Lower lobe of right lung (tissue), 2 donors: Measurements from ENCODE around the gene LGALS9. TPM values are rescaled to one million over a fixed set of nuclear protein-coding genes. Genes with fewer than 3 reads are reported as not detected.
"Not testable (repeated sequence)": the region's sequence is repeated elsewhere in the genome, so short reads cannot be mapped to it uniquely, and the experiment has no call there.

ENCODE experiments used
- ATAC-seq, 2 donors: fragments of 200-7000 bp; cut with Tn5 transposase; one replicate each; pipeline ENCODE4 v1.9.1; 2020 to 2022; ENCODE audit warnings: mild to moderate bottlenecking in 2 of 2, moderate library complexity in 2 of 2
- DNase-seq: peaks from one replicate; pipeline ENCODE4 v3.0.0-alpha.2; 2020
- H3K27ac ChIP-seq: fragments of 200-600 bp; one replicate; pipeline ENCODE4 v1.8.0; 2022
- H3K27me3 ChIP-seq: fragments of 200-600 bp; one replicate; pipeline ENCODE4 v1.8.0; 2022; ENCODE audit warnings: low read depth
- H3K36me3 ChIP-seq: fragments of 200-600 bp; one replicate; pipeline ENCODE4 v1.8.0; 2022; ENCODE audit warnings: mild to moderate bottlenecking
- H3K4me1 ChIP-seq: fragments of 200-600 bp; one replicate; pipeline ENCODE4 v1.8.0; 2022
- H3K4me3 ChIP-seq: fragments of 200-600 bp; one replicate; pipeline ENCODE4 v1.8.0; 2022; ENCODE audit warnings: mild to moderate bottlenecking
- H3K9me3 ChIP-seq: fragments of 200-600 bp; one replicate; pipeline ENCODE4 v1.8.0; 2022
- intact Hi-C: fragments of 100-400 bp; cut with DNase I; formaldehyde crosslinking; loops from one replicate; pipeline ENCODE4 v1.11.0; 2022
- total RNA-seq: library from RNA; stranded (reverse); fragmentation: NEBNext Ultra II Directional; extraction: Animal tissue kit (Norgen Biotek cat#: 25700); gene quantifications from one replicate; pipeline ENCODE4 v1.2.1, GENCODE V29; 2021
- TF ChIP-seq, protein P1 (sequence below): fragments of 200-600 bp; IDR thresholded peaks from one replicate; pipeline ENCODE4 v1.8.0; 2022; ENCODE audit warnings: antibody characterized with exemption, mild to moderate bottlenecking
- donor health status: DM: no; HTN: yes; CAD: no; lungs with severe emphysema.

The LGALS9 gene
- total RNA-seq, 1 donor from 2014 or later, result 349 TPM

- DNase-seq (no peak), ATAC-seq (no peak)
- no peaks in the 10 kb centered on the region for H3K27me3 ChIP-seq
- no peaks in the 10 kb centered on the region for H3K4me1 ChIP-seq
- intact Hi-C loops, result no loop called here
- H3K27ac ChIP-seq, result no peak overlapping the region
- H3K36me3 ChIP-seq, result no peaks in the 10 kb centered on the region
- H3K4me3 ChIP-seq, result no peak overlapping the region
- TF ChIP-seq, protein P1, sequence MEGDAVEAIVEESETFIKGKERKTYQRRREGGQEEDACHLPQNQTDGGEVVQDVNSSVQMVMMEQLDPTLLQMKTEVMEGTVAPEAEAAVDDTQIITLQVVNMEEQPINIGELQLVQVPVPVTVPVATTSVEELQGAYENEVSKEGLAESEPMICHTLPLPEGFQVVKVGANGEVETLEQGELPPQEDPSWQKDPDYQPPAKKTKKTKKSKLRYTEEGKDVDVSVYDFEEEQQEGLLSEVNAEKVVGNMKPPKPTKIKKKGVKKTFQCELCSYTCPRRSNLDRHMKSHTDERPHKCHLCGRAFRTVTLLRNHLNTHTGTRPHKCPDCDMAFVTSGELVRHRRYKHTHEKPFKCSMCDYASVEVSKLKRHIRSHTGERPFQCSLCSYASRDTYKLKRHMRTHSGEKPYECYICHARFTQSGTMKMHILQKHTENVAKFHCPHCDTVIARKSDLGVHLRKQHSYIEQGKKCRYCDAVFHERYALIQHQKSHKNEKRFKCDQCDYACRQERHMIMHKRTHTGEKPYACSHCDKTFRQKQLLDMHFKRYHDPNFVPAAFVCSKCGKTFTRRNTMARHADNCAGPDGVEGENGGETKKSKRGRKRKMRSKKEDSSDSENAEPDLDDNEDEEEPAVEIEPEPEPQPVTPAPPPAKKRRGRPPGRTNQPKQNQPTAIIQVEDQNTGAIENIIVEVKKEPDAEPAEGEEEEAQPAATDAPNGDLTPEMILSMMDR, result no peak
- H3K9me3 ChIP-seq, result no peaks in the 10 kb centered on the region
Measured at GRCh38 chr17:27660436-27660835, 29.4 kb downstream of the LGALS9 start.

DNA sequence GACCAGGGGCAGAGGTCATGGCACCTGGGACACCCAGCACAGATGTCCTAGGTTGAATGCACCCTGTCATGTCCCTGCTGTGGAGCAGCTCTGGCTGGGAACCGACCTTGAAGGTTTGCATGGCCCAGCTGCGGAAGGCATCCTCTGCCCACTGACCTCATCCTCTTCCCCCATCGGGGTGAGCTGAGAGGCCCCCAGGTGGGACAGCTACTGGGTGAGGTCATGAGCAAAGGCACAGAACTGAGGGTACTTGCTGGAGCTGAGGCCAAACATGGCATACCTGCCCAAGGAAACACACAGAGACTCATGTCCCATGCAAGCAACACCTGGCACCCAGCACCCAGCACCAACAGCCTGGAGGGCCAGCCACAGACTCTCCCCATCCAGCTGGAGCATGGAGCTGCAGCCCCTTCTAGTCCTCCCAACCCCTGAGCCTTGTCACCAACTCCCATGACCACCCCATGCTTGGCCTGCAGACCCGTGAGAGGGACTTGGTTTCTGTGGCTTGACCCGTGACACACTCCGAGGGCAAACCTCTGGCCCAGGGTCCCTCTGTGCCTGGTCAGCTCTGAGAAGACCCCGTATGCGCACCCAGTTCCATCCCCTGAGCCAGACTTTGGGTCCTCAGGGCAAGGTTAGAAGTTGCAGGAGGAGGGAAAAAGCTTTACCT lies 33.1 kb downstream of the LGALS9 start:
- TF ChIP-seq, protein P1, result no peak
- no peaks in the 10 kb centered on the region for H3K36me3 ChIP-seq
- intact Hi-C loops, result no loop called here
- ATAC-seq, result no peak
- no peaks in the 10 kb centered on the region for H3K9me3 ChIP-seq
- no peak overlapping the region for H3K27ac ChIP-seq
- H3K4me1 ChIP-seq, result no peaks in the 10 kb centered on the region
- H3K27me3 ChIP-seq, result no peaks in the 10 kb centered on the region
- H3K4me3 ChIP-seq, result no peak overlapping the region
- no peak for DNase-seq

DNA sequence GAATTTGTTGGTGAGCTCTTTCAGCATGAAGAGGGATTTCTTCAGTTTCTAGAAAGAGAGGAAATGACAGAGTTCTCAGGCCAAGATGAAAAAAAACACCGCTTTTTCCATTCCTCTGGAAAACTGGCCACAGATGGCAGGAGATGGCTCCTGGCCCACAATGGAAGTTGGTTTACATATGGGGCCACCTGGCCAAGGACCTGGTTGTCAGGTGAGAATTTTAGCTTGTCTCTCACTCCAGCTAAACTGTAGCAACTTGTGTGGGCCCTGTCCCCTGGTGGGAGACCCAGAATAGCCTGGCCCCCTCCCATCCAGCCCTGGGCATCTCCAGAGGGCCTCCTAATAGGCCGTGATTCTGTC lies 33.6 kb downstream of the LGALS9 start:
- Histone ChIP-seq H3K9me3 (no peaks in the 10 kb centered on the region), H3K36me3 (no peaks in the 10 kb centered on the region), H3K4me1 (no peaks in the 10 kb centered on the region), H3K4me3 (no peak overlapping the region), H3K27ac (no peak overlapping the region), H3K27me3 (no peaks in the 10 kb centered on the region)
- no peak for ATAC-seq
- TF ChIP-seq, protein P1, result no peak
- DNase-seq, result no peak
- intact Hi-C loops, result no loop called here

DNA sequence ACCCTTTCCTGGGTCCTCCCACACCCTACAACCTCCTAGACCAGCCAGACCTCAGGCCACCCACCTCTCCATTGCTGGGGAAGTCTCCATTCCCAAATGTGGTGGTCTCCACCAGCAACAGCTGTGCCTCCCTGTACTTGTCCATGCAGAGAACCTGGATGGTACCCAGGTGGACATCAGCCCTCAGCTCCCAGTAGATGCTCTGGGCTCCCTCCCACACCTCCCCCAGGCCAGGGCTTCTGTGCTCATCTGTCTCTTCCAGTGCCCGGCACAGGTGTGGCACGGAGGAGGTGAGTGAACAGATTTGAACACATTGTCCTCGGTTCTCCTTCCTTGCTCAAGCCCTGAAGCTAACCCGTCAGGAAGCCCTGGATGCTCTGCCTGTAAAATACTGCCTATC lies 34.6 kb downstream of the LGALS9 start:
- DNase-seq, result no peak
- Histone ChIP-seq H3K9me3 (no peaks in the 10 kb centered on the region), H3K27ac (no peak overlapping the region), H3K4me3 (no peak overlapping the region), H3K4me1 (no peaks in the 10 kb centered on the region), H3K27me3 (no peaks in the 10 kb centered on the region), H3K36me3 (no peaks in the 10 kb centered on the region)
- no peak for ATAC-seq
- intact Hi-C loops, result no loop called here
- TF ChIP-seq, protein P1, result no peak

GRCh38 chr17:27666270-27666669 lies 35.3 kb downstream of the LGALS9 start:
- intact Hi-C loops, ATAC-seq, H3K9me3 ChIP-seq, H3K4me1 ChIP-seq, H3K4me3 ChIP-seq, DNase-seq, H3K27ac ChIP-seq, H3K36me3 ChIP-seq, H3K27me3 ChIP-seq: not testable (repeated sequence)

DNA sequence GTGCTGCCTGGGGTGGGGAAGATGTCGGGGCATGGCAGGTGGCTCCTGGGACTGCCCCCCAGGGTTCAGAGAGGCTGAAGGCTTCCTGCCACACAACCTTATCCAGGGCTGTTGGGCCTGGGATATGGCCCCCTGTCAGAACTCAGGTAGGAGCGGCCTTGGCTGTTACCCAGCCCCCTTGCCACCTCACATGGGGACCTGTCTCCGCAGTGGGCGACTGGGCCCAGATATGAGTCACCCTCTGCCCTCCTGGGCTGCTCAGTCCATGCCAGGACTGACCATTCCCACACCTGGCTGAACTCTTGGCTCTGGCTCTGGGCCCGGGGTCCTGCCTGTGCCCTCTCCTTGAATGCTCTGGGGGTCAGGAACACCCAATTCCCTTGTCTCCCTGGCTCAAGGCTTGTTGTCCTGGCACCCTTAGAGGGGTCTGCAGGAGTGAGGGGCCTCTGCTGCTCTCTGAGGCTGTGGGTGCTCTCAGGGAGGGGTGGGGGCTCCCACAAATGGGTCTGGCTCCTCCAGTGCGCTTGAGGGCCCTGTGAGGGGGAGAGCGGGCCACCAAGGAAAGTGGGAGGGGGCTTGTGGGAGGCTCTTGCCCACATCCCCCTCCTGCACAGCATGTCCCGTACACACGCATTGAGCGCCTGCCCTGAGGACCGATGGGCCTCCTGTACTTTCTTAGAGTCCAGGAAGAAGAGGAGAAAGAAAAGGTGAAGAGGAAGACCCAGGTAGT lies 36.0 kb downstream of the LGALS9 start:
- TF ChIP-seq, protein P1, result no peak
- DNase-seq, result no peak
- no peak for ATAC-seq
- Histone ChIP-seq H3K4me3 (no peak overlapping the region), H3K27me3 (no peaks in the 10 kb centered on the region), H3K27ac (no peak overlapping the region), H3K36me3 (no peaks in the 10 kb centered on the region), H3K4me1 (no peaks in the 10 kb centered on the region), H3K9me3 (no peaks in the 10 kb centered on the region)
- intact Hi-C loops, result no loop called here
